ENCODE data around the gene MYO18A.

- TF ChIP-seq CTCF (IDR thresholded peaks at IDR 0.05; ENCODE audit: insufficient read depth, low read depth, low read length) (no peak), EZH2 (IDR thresholded peaks at IDR 0.05; ENCODE audit: insufficient read depth, low read length) (no peak)
Measured at GRCh38 chr17:29169806-29170591, 10.2 kb downstream of the MYO18A start.
